Measurements from ENCODE around the gene IGF1R. TPM values are rescaled to one million over a fixed set of nuclear protein-coding genes. Genes with fewer than 3 reads are reported as not detected.

Gene IGF1R
- total and polyA plus RNA-seq, 8 donors = 8.1 to 50.3 (median 36.0) TPM

GRCh38 chr15:98874370-98874769 lies 226.0 kb downstream of the IGF1R start:
- WGBS, 2 donors = 81 to 86% methylated on average over 7 of the region's 7 CpGs
- FAIRE-seq = no peak
- Histone ChIP-seq H3K4me3 (no peak overlapping the region), H3K27ac (no peak overlapping the region), H3K4me1 (peaks cover 5 to 10% (median 9%) of the 10 kb centered on the region in 3 donors), H3K36me3 (no peaks in the 10 kb centered on the region), H3K9me3 (no peaks in the 10 kb centered on the region), H3K27me3 (no peaks in the 10 kb centered on the region)
- no peak for DNase-seq
- ATAC-seq = no peak
- TF ChIP-seq CTCF (IDR thresholded peaks at IDR 0.05) = no peak
- intact Hi-C loops (cut with DNase I) = no loop called here

- no peak overlapping the region for H3K27ac ChIP-seq
Measured at GRCh38 chr15:98874773-98875172, 226.4 kb downstream of the IGF1R start.

GRCh38 chr15:98875309-98875708 lies 227.0 kb downstream of the IGF1R start:
- Histone ChIP-seq H3K4me3 (no peak overlapping the region), H3K9me3 (no peaks in the 10 kb centered on the region), H3K4me1 (peaks cover 5 to 10% (median 9%) of the 10 kb centered on the region in 3 donors), H3K36me3 (no peaks in the 10 kb centered on the region), H3K27ac (no peak overlapping the region), H3K27me3 (no peaks in the 10 kb centered on the region)
- 72 to 87% methylated on average over 3 of the region's 3 CpGs for WGBS, 2 donors
- no peak for FAIRE-seq
- DNase-seq = no peak
- intact Hi-C loops (cut with DNase I) = no loop called here
- no peak for TF ChIP-seq CTCF (IDR thresholded peaks at IDR 0.05)
- ATAC-seq = no peak

More at GRCh38 chr15:98874773-98875172, 226.4 kb downstream of the IGF1R start:
- H3K4me1 ChIP-seq = peaks cover 5 to 10% (median 9%) of the 10 kb centered on the region in 3 donors
- H3K9me3 ChIP-seq = no peaks in the 10 kb centered on the region
- no peak for TF ChIP-seq CTCF (IDR thresholded peaks at IDR 0.05)
- DNase-seq (no peak), ATAC-seq (peak in 3 of 4 donors; percentile 9 to 52 (median 27)), FAIRE-seq (no peak)
- intact Hi-C loops (cut with DNase I) = no loop called here
- H3K27me3 ChIP-seq = no peaks in the 10 kb centered on the region
- H3K36me3 ChIP-seq = no peaks in the 10 kb centered on the region
- no peak overlapping the region for H3K4me3 ChIP-seq
- 74% methylated on average over 8 of the region's 8 CpGs for WGBS, 2 donors

GRCh38 chr15:98876451-98877369 lies 228.4 kb downstream of the IGF1R start:
- no peak for TF ChIP-seq CTCF (IDR thresholded peaks at IDR 0.05)
- Histone ChIP-seq H3K27me3 (no peaks in the 10 kb centered on the region), H3K27ac (no peak overlapping the region), H3K4me3 (no peak overlapping the region), H3K36me3 (no peaks in the 10 kb centered on the region), H3K4me1 (peaks cover 5 to 10% (median 9%) of the 10 kb centered on the region in 3 donors), H3K9me3 (no peaks in the 10 kb centered on the region)
- DNase-seq (no peak), ATAC-seq (peak in 1 of 4 donors; percentile 29), FAIRE-seq (no peak)
- 71 to 72% methylated on average over 5 of the region's 5 CpGs for WGBS, 2 donors
- intact Hi-C loops (cut with DNase I) = no loop called here

- no peak overlapping the region for H3K27ac ChIP-seq
- 83 to 86% methylated on average over 3 of the region's 3 CpGs for WGBS, 2 donors
- no peaks in the 10 kb centered on the region for H3K36me3 ChIP-seq
- H3K9me3 ChIP-seq = no peaks in the 10 kb centered on the region
- peaks cover 5 to 10% (median 9%) of the 10 kb centered on the region in 3 donors for H3K4me1 ChIP-seq
- DNase-seq (no peak), ATAC-seq (no peak), FAIRE-seq (no peak)
- H3K27me3 ChIP-seq = no peaks in the 10 kb centered on the region
- H3K4me3 ChIP-seq = no peak overlapping the region
- no peak for TF ChIP-seq CTCF (IDR thresholded peaks at IDR 0.05)
- intact Hi-C loops (cut with DNase I) = no loop called here
Measured at GRCh38 chr15:98878172-98878571, 229.8 kb downstream of the IGF1R start.

Measured in pancreas (tissue), 10 donors.